Glomerular visceral epithelial cell (primary cell): Measurements from ENCODE around the gene TUBA1B.
A peak's percentile ranks its signal among the peaks of the same experiment; 100 is the strongest.

Experiments
- DNase-seq: peaks from one replicate; pipeline ENCODE4 v3.0.0-alpha.2; 2016; ENCODE audit errors: extremely low spot score

TUBA1B gene

DNA sequence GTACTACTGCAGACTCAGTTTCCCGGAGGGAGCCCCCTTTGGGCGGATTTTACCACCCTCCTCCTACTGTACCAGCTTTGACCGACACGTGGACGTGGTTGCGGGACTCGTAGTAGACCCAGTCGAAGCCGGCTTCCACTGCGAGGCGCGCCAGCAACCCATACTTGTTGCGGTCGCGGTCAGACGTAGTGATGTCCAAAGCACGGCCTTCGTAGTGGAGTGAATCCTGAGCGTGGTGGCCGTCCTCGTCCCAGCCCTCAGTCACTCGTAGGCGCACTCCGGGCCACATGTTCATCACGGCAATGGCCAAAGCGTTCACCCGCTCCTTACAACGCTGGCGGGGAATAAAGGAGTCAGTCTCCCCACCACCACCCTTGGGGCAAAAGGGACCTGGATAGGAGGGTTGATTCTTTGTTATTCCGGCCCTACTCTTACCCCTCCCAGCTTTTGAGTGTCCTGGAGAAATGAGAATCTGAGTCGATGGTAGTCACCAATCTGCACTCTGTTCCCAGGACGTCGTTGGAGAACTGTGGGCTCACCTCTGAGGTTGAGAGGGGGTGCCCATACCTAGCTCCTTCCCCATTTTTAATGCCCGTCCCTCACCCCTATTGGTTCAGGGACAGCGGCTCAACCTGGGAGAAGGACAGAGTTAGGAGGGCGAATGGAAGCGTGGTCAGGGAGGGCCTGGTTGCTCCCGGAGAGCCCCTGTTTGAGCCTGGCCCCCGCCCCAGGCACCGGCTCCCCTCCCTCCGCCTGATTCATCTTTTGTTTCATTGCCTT, 39.9 kb downstream of the TUBA1B start:
- DNase-seq = no peak

DNA sequence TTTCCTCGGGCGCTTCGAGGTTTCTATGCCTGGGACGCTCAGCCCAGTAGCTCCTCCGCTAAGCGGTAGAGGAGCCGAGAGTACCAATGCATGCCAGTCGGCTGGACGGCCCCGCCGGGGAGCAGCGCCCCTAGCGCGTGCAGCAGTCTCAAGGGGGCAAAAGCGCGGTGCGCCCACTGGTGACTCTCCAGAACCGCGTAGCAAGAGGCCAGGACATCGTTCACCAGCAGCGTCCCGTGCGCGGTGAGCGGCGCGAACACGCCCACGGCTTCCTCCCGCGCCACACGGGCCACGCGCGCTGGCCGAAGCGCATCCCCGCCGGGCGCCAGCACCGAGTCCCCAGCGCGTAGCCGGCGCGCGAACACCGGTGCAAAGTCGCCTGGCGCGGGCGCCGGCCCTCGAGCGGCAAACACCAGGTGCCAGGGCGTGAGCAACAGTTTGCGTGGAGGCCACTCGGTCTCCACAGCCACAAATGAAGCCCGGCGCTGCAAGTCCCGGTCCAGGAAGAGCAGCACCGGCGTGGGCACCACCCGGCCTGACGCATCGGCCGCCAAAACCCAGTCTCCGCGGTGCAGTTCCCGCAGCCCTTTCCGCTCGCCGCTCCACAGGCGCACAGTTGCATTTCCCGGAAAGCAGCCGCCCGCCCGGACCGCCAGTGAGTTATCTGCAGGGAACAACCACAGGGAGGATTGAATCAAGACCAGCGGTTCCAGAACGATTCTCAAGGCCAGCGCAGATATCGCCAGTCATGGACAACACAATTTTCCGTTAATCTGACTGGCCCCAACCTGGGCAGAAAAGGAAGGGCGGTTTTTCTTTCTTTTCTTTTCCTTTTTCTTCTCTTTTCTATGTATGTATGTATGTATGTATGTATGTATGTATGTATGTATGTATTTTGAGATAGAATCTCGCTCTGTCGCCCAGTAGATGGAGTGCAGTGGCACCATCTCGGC, 41.1 kb downstream of the TUBA1B start:
- DNase-seq = peak; percentile 27

DNA sequence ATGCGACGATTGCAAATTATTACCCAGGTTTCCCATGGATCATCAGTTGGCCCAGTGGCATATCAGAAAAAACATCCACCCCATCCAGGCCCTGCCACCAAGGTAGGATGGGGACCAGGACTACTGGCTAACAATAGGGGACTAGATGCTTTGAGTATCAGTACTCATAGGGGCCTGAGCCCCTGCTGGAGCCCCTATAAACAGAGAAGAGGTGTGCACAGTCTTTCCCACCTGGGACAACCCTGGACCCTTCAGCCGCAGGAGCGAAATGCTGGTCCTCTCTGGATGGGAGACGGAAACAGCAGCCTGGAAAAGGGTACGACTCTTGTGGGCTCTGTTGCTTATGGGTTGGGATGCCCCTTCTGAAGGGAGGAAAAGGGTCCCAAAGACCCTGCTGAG, 42.3 kb downstream of the TUBA1B start:
- DNase-seq = no peak

DNA sequence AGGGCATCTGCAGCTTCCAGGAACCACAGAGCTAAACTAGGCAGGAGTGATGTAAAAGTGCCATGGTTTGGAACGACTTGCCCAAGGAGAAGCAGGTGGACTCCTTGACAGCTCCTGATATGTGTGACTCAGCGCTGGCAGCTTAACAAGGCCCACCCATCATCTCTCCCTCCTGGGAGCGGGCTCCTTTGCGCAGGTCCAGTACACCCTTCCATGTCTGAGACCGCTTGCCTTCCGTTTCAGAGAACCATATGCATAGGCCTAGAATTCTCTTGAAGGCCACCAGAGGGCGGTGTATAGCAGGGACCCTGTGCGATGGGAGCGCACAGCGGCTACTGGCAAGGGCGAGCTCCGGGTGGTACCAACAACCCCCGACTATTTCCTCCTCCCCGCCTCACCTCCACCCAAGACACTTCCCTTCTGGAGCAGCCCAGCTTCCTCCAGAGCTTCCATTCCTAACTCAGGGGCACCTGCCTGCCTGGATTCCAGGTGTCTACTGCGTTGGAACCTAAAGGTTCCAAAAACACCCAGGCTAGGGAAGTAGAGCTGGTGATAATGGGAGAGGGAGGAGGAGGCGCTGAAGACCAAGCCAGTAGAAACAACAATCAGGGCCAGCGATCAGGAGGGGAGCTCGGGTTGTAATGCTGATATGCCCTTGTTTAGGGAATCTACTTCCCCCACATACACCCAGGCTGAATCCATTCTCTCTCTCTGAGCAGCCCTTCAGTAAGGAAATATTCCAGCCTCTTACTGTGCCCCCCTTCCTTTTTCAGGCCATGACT, 42.9 kb downstream of the TUBA1B start:
- peak; percentile 96 for DNase-seq

DNA sequence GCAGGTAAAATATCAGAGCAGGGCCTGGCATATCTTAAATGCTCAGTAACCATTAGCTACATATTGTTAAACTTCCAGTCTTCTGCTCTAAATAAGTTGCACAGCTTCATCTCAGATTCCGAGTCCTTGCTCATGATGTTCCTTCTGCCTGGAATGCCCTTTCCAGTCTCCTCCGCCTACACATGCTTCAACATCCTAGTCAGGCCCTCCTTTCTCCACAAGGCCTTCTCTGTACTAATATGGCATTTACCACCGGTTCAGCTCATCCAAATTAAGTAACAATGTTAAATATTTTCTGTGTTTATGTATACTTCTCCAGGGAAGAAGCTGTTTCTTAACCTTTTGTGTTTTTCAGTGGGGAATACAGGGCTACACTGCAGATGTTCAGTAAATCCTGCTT, 45.1 kb downstream of the TUBA1B start:
- no peak for DNase-seq

DNA sequence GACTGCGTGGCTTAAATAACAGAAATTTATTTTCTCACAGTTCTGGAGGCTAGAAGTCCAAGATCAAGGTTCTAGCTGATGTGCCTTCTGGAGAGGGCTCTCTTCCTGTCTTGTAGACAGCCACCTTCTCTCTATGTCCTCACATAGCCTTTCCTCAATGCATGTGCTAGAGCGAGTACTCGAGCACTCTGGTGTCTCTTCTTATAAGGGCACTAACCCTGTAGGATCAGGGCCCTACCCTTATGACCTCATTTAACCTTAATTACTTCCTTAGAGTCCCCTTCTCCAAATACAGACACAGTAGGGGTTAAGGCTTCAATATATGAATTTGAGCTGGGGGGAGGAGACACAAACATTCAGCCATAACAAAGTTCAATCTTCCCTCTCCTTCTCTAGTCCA, 46.8 kb downstream of the TUBA1B start:
- DNase-seq = no peak

DNA sequence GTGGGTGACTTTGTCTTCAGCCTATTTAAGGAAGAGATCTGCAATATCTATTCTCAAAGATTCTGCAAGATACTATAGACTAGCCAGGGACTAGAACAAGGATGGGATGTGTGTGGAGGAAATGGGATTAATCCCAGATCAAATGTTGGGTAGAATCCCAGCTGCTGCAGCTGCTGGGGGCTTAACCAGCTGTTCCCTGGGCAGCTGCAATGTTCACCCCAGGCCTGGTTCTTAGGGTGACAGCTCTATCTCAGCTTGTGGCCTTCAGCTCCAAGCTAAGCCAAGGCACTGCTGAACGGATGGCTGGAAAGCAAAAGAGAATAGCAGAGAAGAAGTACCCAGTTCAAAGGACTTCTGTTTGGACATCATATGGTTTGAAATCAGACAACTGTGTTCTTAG, 51.4 kb downstream of the TUBA1B start:
- DNase-seq = no peak
